ENCODE data around the gene SMAD3. TPM values are rescaled to one million over a fixed set of nuclear protein-coding genes. Genes with fewer than 3 reads are reported as not detected.

The SMAD3 gene
- total RNA-seq, 2 experiments from 2014 or later, result 41.2 to 77.8 TPM

DNA sequence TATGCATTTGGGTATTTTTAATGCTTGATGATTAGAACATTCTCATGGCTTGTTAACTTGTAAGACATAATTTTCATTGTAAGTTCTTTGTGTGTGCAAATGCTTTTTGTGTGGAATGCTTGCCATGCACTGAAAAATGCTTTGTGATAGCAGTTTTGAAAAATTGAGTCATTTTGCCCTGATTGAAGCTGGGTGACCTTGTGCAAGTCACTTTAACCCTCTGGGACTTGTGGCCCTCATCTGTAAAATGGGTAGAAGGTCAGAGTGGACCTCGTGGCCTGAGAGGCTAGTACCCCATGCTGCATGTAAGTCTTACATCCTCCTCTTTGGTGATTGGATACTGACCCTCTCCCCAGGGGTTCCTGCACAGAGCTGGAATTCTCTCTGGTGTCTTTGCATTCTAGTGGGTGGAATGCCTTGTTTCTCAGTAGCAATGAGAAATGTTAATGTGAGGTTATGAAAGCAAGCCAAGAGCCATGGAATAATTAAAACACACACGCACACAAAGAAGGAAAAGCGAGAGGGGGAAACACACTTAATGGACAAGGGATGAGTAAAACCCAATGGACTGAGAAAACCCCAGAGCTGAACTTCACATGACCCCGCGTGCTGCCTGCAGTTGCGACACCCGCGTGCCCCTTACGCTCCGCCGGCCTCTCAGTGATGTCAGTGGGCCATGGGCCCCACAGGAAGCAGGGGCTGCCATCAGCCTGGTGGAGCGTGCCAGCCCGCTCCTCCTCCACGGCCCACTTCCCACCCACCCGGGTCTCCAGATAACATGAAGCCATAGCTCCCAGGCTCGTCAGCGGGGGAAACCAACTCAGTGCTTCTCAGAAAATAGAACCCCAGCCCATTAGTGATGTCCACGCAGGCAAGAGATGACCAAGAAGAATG lies 44.0 kb downstream of the SMAD3 start:
- Histone ChIP-seq H3K9me2 (ENCODE audit: insufficient read depth, low read length) (no peaks in the 10 kb centered on the region), H3K4me1 (ENCODE audit: insufficient read depth, low read length, poor library complexity, severe bottlenecking) (peaks cover 80% of the 10 kb centered on the region), H3K79me2 (ENCODE audit: insufficient read depth, low read depth, low read length) (peaks cover 77% of the 10 kb centered on the region), H2AFZ (ENCODE audit: low read length) (no peak overlapping the region), H3K4me2 (ENCODE audit: low read length) (peak overlapping the region; percentile 75), H3K9me3 (ENCODE audit: low read length) (peaks cover 12% of the 10 kb centered on the region), H3K4me3 (ENCODE audit: low read depth, low read length, poor library complexity, severe bottlenecking) (peak overlapping the region; percentile 47), H3K27ac (ENCODE audit: low read depth, low read length, poor library complexity, severe bottlenecking) (peak overlapping the region; percentile 80), H3K36me3 (ENCODE audit: insufficient read depth, low read length) (peaks cover 24% of the 10 kb centered on the region), H4K20me1 (ENCODE audit: insufficient read depth, low read length) (no peaks in the 10 kb centered on the region)
- POLR2A ChIA-PET, result interaction anchor here (1.0 kb wide), 2 partner anchors 27 to 33 kb away, joined by 3 read pairs; no protein-coding TSS in a partner anchor
- no peak for TF ChIP-seq EZH2phosphoT487 (IDR thresholded peaks at IDR 0.05; ENCODE audit: borderline replicate concordance, low read depth, low read length)
- TF ChIP-seq, protein P1, sequence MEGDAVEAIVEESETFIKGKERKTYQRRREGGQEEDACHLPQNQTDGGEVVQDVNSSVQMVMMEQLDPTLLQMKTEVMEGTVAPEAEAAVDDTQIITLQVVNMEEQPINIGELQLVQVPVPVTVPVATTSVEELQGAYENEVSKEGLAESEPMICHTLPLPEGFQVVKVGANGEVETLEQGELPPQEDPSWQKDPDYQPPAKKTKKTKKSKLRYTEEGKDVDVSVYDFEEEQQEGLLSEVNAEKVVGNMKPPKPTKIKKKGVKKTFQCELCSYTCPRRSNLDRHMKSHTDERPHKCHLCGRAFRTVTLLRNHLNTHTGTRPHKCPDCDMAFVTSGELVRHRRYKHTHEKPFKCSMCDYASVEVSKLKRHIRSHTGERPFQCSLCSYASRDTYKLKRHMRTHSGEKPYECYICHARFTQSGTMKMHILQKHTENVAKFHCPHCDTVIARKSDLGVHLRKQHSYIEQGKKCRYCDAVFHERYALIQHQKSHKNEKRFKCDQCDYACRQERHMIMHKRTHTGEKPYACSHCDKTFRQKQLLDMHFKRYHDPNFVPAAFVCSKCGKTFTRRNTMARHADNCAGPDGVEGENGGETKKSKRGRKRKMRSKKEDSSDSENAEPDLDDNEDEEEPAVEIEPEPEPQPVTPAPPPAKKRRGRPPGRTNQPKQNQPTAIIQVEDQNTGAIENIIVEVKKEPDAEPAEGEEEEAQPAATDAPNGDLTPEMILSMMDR (conservative IDR thresholded peaks at IDR 0.05; ENCODE audit: low read length), result no peak
- intact Hi-C loops (cut with micrococcal nuclease; ENCODE audit: unreplicated experiment), result no loop called here
- CTCF ChIA-PET (ENCODE audit: unreplicated experiment), result no interaction called here
- DNase-seq (ENCODE audit: low spot score), result peak; percentile 77
- BruUV-seq (replicated peaks), result no TSS peak

DNA sequence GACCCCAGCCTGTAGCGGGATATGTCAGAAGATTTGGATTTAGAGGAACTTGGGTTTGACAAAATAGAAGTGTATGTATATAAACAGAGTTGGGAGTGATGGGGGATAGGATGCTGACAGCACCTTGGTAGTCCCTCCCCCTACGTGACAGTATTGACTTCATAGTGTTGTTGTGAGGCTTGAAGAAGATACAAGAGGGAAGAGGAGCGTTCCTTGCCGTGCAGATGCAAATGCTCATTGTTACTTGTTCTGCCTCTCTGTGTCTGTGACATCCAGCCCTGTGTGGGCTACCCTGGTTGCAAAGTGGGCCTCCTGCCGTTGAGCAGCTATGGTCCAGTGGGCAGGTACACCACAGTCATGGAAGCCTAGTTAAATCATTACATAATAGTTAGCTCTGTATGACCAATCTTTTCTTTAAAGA lies 45.0 kb downstream of the SMAD3 start:
- BruUV-seq (replicated peaks), result no TSS peak
- Histone ChIP-seq H3K36me3 (ENCODE audit: insufficient read depth, low read length) (peaks cover 16% of the 10 kb centered on the region), H3K79me2 (ENCODE audit: insufficient read depth, low read depth, low read length) (peaks cover 87% of the 10 kb centered on the region), H3K4me2 (ENCODE audit: low read length) (peak overlapping the region; percentile 75), H4K20me1 (ENCODE audit: insufficient read depth, low read length) (no peaks in the 10 kb centered on the region), H3K4me3 (ENCODE audit: low read depth, low read length, poor library complexity, severe bottlenecking) (peak overlapping the region; percentile 47), H3K27ac (ENCODE audit: low read depth, low read length, poor library complexity, severe bottlenecking) (peak overlapping the region; percentile 80), H3K9me3 (ENCODE audit: low read length) (peaks cover 12% of the 10 kb centered on the region), H3K9me2 (ENCODE audit: insufficient read depth, low read length) (no peaks in the 10 kb centered on the region), H3K4me1 (ENCODE audit: insufficient read depth, low read length, poor library complexity, severe bottlenecking) (peaks cover 80% of the 10 kb centered on the region), H2AFZ (ENCODE audit: low read length) (no peak overlapping the region)
- peak; percentile 69 for DNase-seq (ENCODE audit: low spot score)
- CTCF ChIA-PET (ENCODE audit: unreplicated experiment), result no interaction called here
- intact Hi-C loops (cut with micrococcal nuclease; ENCODE audit: unreplicated experiment), result no loop called here
- POLR2A ChIA-PET, result interaction anchor here (0.8 to 1.8 kb wide), 4 partner anchors 9 to 34 kb away, joined by 3 to 6 read pairs (median 6); no protein-coding TSS in a partner anchor
- no peak for TF ChIP-seq EZH2phosphoT487 (IDR thresholded peaks at IDR 0.05; ENCODE audit: borderline replicate concordance, low read depth, low read length)
- TF ChIP-seq, protein P1 (conservative IDR thresholded peaks at IDR 0.05; ENCODE audit: low read length), result no peak
